ENCODE results near the gene DRGX. TPM values are rescaled to one million over a fixed set of nuclear protein-coding genes. Genes with fewer than 3 reads are reported as not detected.

Gene DRGX
- total RNA-seq, 4 donors from 2014 or later = 0.14 TPM; not detected in 3

GRCh38 chr10:49382226-49382625, 13.7 kb downstream of the DRGX start:
- no peak overlapping the region for H3K4me3 ChIP-seq
- DNase-seq = no peak
- H3K36me3 ChIP-seq = no peaks in the 10 kb centered on the region
- no peaks in the 10 kb centered on the region for H3K27me3 ChIP-seq
- no peak for TF ChIP-seq POLR2A (IDR thresholded peaks at IDR 0.05)
- TF ChIP-seq CTCF (IDR thresholded peaks at IDR 0.05) = no peak
- H3K27ac ChIP-seq = no peak overlapping the region
- H3K9me3 ChIP-seq = no peaks in the 10 kb centered on the region
- no peaks in the 10 kb centered on the region for H3K4me1 ChIP-seq
- intact Hi-C loops (cut with DNase I; ENCODE audit: low total_unique reads) = no loop called here

GRCh38 chr10:49381111-49381900, 14.6 kb downstream of the DRGX start:
- Histone ChIP-seq H3K36me3 (no peaks in the 10 kb centered on the region), H3K4me3 (no peak overlapping the region), H3K9me3 (no peaks in the 10 kb centered on the region), H3K4me1 (no peaks in the 10 kb centered on the region), H3K27me3 (no peaks in the 10 kb centered on the region), H3K27ac (no peak overlapping the region)
- no peak for DNase-seq
- TF ChIP-seq POLR2A (IDR thresholded peaks at IDR 0.05) = no peak
- no peak for TF ChIP-seq CTCF (IDR thresholded peaks at IDR 0.05)
- intact Hi-C loops (cut with DNase I; ENCODE audit: low total_unique reads) = no loop called here

GRCh38 chr10:49379596-49380410, 16.1 kb downstream of the DRGX start:
- no peak for DNase-seq
- TF ChIP-seq POLR2A (IDR thresholded peaks at IDR 0.05) = no peak
- TF ChIP-seq CTCF (IDR thresholded peaks at IDR 0.05) = no peak
- Histone ChIP-seq H3K4me1 (no peaks in the 10 kb centered on the region), H3K27me3 (no peaks in the 10 kb centered on the region), H3K36me3 (no peaks in the 10 kb centered on the region), H3K9me3 (no peaks in the 10 kb centered on the region), H3K4me3 (no peak overlapping the region), H3K27ac (no peak overlapping the region)
- intact Hi-C loops (cut with DNase I; ENCODE audit: low total_unique reads) = no loop called here

GRCh38 chr10:49377256-49377655, 18.6 kb downstream of the DRGX start:
- H3K27me3 ChIP-seq = no peaks in the 10 kb centered on the region
- no peaks in the 10 kb centered on the region for H3K9me3 ChIP-seq
- no peak overlapping the region for H3K4me3 ChIP-seq
- intact Hi-C loops (cut with DNase I; ENCODE audit: low total_unique reads) = no loop called here
- no peaks in the 10 kb centered on the region for H3K4me1 ChIP-seq
- TF ChIP-seq CTCF (IDR thresholded peaks at IDR 0.05) = no peak
- TF ChIP-seq POLR2A (IDR thresholded peaks at IDR 0.05) = no peak
- H3K27ac ChIP-seq = no peak overlapping the region
- no peak for DNase-seq
- H3K36me3 ChIP-seq = no peaks in the 10 kb centered on the region

- H3K4me3 ChIP-seq = no peak overlapping the region
- H3K27ac ChIP-seq = no peak overlapping the region
- no peaks in the 10 kb centered on the region for H3K36me3 ChIP-seq
- no peak for TF ChIP-seq POLR2A (IDR thresholded peaks at IDR 0.05)
- TF ChIP-seq CTCF (IDR thresholded peaks at IDR 0.05) = no peak
- no peaks in the 10 kb centered on the region for H3K27me3 ChIP-seq
- no peaks in the 10 kb centered on the region for H3K9me3 ChIP-seq
- no peaks in the 10 kb centered on the region for H3K4me1 ChIP-seq
- DNase-seq = no peak
- intact Hi-C loops (cut with DNase I; ENCODE audit: low total_unique reads) = no loop called here
Observed at GRCh38 chr10:49375611-49376010, 20.3 kb downstream of the DRGX start.

Measured in uterus (tissue), 4 donors.